HG03064 (cell line): ENCODE results near the gene POLR1C.
A peak's percentile ranks its signal among the peaks of the same experiment; 100 is the strongest.
"Not testable (repeated sequence)": the region's sequence is repeated elsewhere in the genome, so short reads cannot be mapped to it uniquely, and the experiment has no call there.

ENCODE experiments used
- ATAC-seq: cut with Tn5 transposase; IDR thresholded peaks from one replicate; pipeline ENCODE4 v1.9.1; 2021; ENCODE audit warnings: low read depth; ENCODE audit not compliant: unreplicated experiment

Gene POLR1C

GRCh38 chr6:43509142-43509983 lies 7.5 kb upstream of the POLR1C start:
- peak; percentile 11 for ATAC-seq

- ATAC-seq: peak; percentile 52
These were observed 6.7 kb upstream of the POLR1C start, which contains the start of gene LRRC73 for GRCh38 chr6:43509984-43510826. TSS of gene LRRC73 (minus strand) at chr6:43510346. CDS start at chr6:43509785, 561 bp downstream.

GRCh38 chr6:43510827-43511163 lies 6.1 kb upstream of the POLR1C start:
- no peak for ATAC-seq

DNA sequence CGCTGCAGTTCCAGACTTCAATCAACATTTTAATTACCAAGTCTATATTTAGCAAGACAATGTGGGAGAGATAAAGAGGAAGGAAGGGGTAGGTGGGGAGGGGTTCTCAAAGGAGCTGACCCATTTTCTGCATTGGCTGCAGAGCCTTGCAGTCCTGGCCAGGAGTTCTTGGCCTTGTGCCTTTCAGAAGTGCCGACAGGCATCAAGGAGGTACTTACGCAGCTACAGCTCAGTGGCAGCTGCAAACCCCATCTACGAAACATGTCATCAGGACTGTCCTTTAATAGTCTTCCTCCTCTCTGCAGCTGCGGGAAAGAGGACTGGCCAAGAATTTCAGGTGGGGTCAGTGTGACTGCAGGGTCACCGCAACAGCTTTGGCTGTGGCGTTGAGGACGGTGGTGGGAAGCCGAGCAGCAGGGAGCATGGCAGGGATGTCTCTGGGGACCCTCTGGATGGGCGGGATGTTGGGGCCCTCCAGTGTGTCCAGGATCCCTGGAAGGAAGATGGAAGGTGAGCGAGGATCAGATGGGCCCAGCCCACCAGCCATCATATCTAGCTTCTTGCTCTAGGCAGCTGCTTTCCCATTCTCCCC lies 5.0 kb upstream of the POLR1C start:
- ATAC-seq: no peak

DNA sequence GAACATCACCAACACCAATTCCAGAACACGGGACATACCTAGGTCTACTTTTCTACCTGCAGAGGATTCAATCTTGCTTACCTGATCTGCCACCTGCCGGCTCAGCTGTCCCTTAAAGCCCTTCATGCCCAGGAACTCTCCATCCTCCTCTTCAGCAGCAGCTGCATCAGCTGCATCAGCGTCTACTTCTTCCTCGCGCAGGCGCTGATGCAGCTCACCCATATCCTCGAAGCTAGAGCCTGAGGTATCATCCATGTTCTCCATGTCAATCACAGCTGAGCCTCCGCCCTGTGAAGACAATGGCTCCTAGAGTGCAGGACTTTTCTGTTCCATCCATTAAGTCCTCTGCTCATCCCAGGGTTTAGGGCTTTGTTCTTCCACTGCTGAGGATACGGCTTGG lies 1.1 kb upstream of the POLR1C start:
- no peak for ATAC-seq

DNA sequence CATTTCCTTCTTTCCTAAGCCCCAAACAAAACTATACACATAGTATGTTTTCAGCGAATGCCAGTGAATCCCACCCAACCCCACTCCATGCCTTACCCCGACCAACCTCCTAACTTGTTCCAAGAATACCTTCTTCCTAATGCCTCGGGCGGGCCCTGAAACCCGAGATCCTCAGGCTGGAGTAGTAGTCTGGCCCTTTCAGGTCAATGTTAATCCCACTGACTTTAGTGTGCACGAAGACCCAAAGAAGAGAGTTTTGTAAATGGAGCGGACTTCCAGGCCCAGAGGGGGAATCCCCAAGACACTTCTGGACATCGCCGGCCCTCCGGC lies 557 bp upstream of the POLR1C start:
- no peak for ATAC-seq

DNA sequence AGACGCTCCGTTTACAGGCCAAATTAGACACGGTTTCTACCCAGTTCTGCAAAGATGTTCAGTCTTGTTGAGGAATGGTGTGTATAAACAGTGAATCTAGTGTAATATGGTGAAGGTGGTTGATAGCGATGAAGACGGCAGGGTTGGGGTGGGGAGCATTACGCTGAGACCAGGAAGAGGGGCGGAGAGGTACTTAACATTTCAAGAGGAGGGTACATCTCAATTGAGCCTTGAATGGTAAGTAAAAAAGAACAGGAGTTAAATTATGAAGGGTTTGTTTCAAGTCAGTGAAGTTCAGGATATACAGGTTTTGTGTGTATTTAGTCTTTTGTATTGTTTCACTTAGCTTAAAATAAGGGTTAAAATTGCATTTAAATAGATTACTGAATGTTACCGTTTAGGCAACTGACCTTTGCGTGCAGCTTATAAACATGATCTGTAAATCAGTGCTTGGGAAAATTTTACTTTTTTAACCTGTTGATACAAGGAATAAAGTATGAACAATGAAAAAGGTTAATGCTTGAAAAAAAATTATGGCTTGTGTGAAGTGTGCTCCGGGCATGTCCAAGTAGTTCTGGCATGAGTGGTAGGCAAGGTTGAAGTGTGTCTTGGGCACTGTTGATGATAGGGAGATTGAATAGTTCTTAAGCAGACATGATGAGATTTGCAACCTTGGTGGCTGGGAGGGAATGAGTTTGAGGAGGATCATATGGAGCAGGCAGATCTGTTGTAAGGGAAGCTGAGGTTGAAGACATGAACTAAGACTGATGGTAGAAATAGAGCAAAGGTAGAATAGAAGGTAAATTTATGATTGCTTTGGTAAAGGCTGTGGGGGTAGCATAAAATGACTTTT lies 842 bp downstream of the POLR1C start:
- ATAC-seq: no peak

DNA sequence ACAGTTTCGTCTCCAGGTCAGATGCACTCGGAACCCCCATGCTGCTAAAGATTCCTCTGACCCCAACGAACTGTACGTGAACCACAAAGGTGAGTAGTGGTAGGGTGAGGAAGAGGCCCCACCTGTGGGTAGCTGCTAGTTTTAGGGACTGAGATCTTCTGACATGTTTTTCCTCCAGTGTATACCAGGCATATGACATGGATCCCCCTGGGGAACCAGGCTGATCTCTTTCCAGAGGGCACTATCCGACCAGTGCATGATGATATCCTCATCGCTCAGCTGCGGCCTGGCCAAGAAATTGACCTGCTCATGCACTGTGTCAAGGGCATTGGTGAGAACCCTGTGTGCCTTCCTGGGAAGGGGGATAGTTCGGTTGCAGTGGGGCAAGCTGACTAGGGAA lies 3.2 kb downstream of the POLR1C start:
- no peak for ATAC-seq

- ATAC-seq: no peak
These were observed 4.9 kb downstream of the POLR1C start for GRCh38 chr6:43521836-43522235.

DNA sequence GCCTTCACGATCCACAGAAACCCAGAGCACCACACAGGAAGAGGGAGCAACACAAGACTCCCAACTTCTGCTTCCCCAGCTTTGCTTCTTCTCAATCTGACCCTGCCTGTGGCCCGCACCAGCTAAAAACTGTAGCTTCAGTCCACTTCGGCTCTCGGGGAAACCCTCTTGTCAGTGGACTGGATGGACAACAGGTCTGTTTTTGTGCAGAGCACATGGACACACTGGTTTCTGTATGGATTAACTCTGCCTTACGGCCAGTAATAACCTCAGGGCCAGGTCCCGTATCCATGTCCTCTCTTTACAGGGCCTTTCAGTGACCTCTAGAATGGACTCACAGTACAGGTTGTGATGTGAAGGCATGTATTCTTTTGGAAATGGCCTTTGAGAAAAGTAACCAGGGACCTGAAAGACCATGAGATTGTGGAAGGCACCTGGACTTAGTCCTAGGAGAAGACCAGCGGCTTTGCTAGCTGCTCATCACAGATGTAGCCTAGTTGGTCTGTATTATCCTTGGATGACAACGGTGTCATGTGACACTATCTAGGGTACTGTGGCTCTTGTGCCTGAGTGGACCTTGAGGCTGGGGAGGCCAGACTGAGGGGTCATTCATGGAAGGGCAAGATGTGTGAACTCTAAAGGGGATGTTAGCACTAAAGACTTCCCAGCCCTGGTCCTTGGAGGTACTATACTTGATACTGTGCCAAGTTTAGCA lies 5.8 kb downstream of the POLR1C start:
- no peak for ATAC-seq

DNA sequence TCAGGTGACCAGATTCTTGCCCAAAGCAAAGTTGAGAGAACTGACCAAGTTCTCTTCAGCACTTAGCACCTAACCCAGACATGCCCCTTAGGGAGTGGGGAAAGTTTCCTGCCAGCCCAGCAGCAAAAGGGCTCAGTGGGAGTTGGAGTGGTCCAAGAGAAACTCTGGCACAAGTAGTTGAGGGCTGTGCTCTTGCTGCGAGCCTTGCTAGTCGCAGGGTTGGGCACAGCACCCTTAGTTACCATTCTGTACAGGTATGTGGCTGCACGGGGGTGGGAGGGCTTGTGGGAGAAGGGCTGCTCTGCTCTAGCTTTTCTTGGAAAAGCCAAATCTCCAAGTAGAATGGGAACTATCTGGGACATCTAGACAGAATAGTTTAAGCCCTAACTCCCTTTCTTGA lies 6.4 kb downstream of the POLR1C start:
- ATAC-seq: no peak

DNA sequence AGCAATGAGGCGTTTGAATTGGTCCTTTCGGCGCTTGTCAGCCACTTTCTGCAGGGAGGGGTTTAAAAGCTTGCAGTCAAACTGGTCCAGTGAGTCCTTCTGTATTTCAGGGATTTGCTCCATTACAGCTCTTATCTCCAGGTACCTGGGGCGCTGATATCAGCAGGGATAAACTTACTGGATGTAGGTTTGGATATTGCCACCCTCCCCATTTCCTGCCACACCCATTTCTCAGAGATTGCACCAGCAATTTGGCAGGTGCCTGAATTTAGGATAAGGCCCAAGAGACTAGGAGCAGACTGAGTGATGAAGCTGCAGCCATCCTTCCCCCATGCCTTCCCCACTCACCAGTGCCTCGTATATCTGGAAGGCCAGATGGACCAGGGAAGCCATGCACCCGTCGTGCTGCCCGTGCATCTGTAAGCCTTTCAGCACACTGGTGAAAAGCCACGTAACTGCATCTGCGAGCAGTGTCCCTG lies 7.6 kb downstream of the POLR1C start:
- ATAC-seq: no peak

DNA sequence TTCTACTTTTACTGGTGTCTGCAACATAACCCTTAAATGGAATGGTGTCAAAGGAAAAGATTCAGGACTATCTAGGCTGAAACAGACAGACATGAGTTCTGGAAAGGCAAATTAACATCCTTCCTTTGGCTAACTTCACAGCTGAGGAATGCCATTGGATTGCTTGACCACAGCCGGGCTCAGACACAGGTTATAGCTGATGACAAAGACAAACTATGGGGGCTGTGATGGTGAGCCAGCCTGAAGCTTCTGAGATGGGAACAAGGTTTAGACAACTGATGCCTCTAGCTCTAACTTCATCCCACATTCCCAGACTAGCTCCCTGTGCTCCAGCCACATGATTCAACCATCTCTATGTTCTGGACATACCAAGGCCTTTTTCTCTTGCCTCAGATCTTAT lies 15.3 kb downstream of the POLR1C start:
- ATAC-seq: no peak

GRCh38 chr6:43538986-43539385 lies 22.1 kb downstream of the POLR1C start:
- not testable (repeated sequence) for ATAC-seq

GRCh38 chr6:43539409-43539808 lies 22.5 kb downstream of the POLR1C start:
- ATAC-seq: not testable (repeated sequence)

DNA sequence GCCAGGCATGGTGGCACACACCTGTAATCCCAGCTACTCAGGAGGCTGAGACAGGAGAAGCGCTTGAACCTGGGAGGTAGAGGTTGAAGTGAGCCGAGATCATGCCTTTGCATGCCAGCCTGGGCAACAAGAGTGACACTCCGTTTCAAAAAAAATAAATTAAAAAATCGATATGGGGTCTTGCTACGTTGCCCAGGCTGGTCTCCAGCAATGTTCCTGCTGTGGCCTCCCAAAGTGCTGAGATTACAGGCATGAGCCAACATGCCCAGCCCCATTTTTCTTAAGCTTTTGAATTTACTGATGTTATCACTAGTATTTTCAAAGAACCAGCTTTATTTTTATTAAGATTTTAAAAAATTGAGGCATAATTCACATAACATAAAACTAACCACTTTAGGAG lies 23.6 kb downstream of the POLR1C start:
- no peak for ATAC-seq

DNA sequence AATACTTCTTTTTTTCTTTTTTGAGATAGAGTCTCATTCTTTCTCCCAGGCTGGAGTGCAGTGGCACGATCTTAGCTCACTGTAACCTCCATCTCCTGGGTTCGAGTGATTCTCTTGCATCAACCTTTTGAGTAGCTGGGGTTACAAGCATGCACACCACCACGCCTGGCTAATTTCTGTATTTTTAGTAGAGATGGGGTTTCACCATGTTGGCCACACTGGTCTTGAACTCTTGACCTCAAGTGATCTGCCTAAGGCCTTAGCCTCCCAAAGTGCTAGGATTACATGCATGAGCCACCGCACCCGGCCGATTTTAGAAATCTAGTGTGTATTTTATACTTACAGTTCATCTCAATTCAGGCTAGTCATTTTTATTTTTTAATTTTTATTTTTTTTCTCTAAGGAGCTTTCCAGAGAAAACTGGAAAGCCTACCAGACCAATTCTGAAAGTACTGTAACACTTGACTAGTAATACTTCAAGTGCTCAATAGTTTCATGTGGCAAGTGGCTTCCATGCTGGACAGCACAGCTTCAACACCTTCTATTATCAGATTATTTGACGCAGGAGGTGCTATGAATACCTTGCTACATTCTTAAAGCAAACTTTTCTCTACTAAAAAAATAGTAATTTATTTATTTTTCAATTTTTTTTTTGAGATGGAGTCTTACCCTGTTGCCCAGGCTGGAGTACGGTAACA lies 25.0 kb downstream of the POLR1C start:
- peak; percentile 57 for ATAC-seq

GRCh38 chr6:43544461-43544860 lies 27.6 kb downstream of the POLR1C start:
- ATAC-seq: no peak

GRCh38 chr6:43547222-43547621 lies 30.3 kb downstream of the POLR1C start:
- no peak for ATAC-seq
